Head of caudate nucleus (tissue), 42 donors: ENCODE measurements around the gene FBLN1.
"Not testable (repeated sequence)": the region's sequence is repeated elsewhere in the genome, so short reads cannot be mapped to it uniquely, and the experiment has no call there.

Source experiments
- DNase-seq, 42 donors: peaks; one replicate each; pipeline versions ENCODE4 v3.0.0 to v3.0.0-alpha.2; 2020 to 2021; ENCODE audit warnings: mixed read lengths in 7 of 42
- intact Hi-C: fragments of 100-400 bp; cut with DNase I; formaldehyde crosslinking; loops from one replicate; pipeline ENCODE4 v1.15.0; 2022

The FBLN1 gene

GRCh38 chr22:45612940-45613339 lies 110.3 kb downstream of the FBLN1 start:
- intact Hi-C loops, result no loop called here
- no peak for DNase-seq

GRCh38 chr22:45615364-45615763 lies 112.7 kb downstream of the FBLN1 start:
- DNase-seq, result no peak
- intact Hi-C loops, result no loop called here

- intact Hi-C loops, result no loop called here
These were observed 113.7 kb downstream of the FBLN1 start for GRCh38 chr22:45616432-45616831.

GRCh38 chr22:45617948-45618347 lies 115.3 kb downstream of the FBLN1 start:
- DNase-seq, result no peak
- intact Hi-C loops, result no loop called here

More at GRCh38 chr22:45616432-45616831, 113.7 kb downstream of the FBLN1 start:
- no peak for DNase-seq

- no peak for DNase-seq
- intact Hi-C loops, result no loop called here
These were observed 118.0 kb downstream of the FBLN1 start for GRCh38 chr22:45620706-45621105.

GRCh38 chr22:45621836-45622600 lies 119.3 kb downstream of the FBLN1 start:
- intact Hi-C loops, result no loop called here
- DNase-seq, result no peak

GRCh38 chr22:45623464-45624145 lies 120.9 kb downstream of the FBLN1 start:
- DNase-seq, intact Hi-C loops: not testable (repeated sequence)

- intact Hi-C loops, result no loop called here
- DNase-seq, result no peak
These were observed 123.5 kb downstream of the FBLN1 start for GRCh38 chr22:45626198-45626651.

GRCh38 chr22:45627489-45628233 lies 125.0 kb downstream of the FBLN1 start:
- DNase-seq, result no peak
- intact Hi-C loops, result no loop called here

GRCh38 chr22:45628515-45628914 lies 125.8 kb downstream of the FBLN1 start:
- intact Hi-C loops, result no loop called here
- DNase-seq, result no peak

GRCh38 chr22:45629469-45630089 lies 126.9 kb downstream of the FBLN1 start:
- DNase-seq, result no peak
- intact Hi-C loops, result no loop called here

- intact Hi-C loops, result no loop called here
- no peak for DNase-seq
These were observed 127.8 kb downstream of the FBLN1 start for GRCh38 chr22:45630436-45630835.

- intact Hi-C loops, result no loop called here
These were observed 128.6 kb downstream of the FBLN1 start for GRCh38 chr22:45631140-45631840.

GRCh38 chr22:45631841-45632238 lies 129.2 kb downstream of the FBLN1 start:
- intact Hi-C loops, result no loop called here
- no peak for DNase-seq

More at GRCh38 chr22:45631140-45631840, 128.6 kb downstream of the FBLN1 start:
- peak in 37 of 42 donors; percentile 5 to 71 (median 44) for DNase-seq

GRCh38 chr22:45632791-45633515 lies 130.3 kb downstream of the FBLN1 start:
- intact Hi-C loops, result no loop called here
- DNase-seq, result peak in 2 of 42 donors; percentile 22 to 25

GRCh38 chr22:45636683-45637082 lies 134.0 kb downstream of the FBLN1 start:
- intact Hi-C loops, result no loop called here
- no peak for DNase-seq

- DNase-seq, result no peak
- intact Hi-C loops, result no loop called here
These were observed 135.5 kb downstream of the FBLN1 start for GRCh38 chr22:45638197-45638596.
